Iris pigment epithelial cell (primary cell): ENCODE results near the gene CDH13.

ENCODE experiments used
- DNase-seq: peaks from one replicate; pipeline ENCODE4 v3.0.0-alpha.2; 2011; ENCODE audit warnings: low read depth

The CDH13 gene

DNA sequence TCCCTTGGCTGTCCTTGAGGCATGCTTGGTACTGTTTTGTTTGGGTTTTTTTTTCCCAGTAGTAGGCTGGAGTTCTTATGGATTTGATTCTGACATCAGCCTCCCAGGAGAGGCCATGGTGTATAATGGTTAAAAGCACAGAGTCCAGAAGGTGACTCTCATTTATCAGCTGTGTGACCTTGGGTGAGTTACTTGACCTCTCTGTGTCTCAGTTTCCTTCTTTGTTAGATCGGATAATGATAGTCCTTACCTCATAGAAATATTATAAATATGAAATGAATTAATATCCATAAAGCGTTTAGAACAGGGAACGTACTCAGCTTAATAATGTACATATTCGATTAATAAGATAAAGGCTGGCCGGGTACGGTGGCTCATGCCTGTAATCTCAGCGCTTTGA is 810.3 kb downstream of the CDH13 start:
- no peak for DNase-seq

DNA sequence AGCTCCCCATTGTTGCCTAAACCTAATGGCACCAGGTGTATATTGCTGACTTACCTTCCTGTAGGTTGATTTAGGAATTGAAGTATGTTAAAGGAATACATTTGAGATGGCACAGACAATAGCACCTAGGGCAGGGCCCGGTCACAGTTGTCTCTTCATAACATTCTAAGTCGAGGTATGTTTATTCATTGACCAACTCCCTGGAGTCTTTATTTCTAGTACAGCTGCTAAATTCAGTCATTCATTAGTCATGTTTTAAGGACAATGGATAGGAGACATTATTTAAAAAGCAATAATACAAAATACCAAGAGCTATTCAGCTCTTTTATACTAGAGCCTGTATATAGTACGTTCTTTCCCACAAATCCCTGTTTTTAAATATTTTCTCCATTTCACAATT is 811.6 kb downstream of the CDH13 start:
- DNase-seq = no peak

DNA sequence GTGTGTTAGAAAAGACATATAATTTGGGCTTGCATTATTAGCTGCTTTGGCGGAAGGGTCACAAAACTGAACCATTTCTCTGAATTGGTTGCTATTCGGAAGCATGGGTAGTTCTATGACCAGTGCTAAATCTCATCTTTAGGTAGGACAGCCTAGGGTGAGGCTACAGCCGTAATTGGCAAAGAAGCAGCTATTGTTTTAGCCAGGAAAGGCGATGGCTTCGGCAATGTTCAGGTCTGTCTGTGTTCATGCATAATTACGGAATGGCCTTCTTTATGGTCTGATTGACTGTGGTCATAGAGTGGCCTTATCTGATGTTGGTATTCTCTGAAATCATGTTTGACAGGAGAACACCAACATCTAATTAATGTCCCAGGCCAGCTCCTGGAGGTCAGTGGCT is 812.6 kb downstream of the CDH13 start:
- DNase-seq = no peak

DNA sequence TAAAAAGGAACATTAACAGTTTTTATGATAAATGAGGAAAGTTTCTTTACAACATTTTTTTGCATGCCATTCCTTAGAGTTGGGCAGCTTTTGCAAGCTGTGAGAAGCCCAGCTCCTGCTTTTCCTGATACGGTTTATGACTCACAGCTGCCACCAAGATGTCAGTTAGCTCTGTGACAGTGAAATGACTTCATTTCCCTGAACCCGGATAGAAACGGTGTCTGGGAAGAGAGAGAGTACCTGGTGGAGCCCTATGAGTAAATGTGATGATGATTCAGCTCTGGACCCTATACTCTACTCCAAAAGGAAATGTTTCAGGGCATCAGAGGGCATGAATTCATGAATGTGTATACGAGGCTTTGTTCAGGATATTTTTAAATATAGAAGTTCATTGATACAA is 814.7 kb downstream of the CDH13 start:
- DNase-seq = peak; percentile 5

DNA sequence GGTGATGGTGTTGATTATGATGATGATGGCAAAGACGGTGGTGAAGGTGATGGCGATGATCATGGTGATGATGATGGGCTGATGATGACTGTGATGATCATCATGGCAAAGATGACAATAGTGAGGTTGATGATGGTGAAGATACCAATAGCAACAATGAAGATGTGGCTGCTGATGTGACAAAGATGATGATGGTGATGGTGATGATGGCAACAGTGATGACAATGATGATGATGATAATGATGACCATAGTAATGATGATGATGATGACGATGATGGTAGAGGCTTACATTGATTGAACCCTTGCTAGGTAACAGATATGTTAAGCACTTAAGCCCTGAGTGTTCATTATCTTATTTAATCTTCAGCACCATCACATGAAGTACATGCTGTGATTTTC is 817.2 kb downstream of the CDH13 start:
- DNase-seq = no peak

DNA sequence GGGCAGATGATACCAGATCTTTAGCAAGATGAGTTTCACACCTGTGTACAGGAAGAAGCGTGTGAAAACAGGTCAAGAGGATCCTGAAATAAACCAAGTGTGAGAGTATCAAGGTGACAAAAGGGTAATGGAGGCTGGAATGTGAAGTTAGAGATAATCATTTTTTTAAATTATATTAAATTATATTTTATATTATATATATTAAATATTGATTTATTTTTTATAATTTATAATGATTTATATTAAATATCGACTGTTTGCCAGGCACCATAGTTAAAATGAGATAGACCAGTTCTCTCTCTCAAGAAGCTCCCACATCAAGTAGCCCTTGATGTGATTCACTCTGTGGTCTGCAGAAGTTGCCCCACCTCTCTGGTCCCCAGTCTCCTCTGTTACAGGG is 820.8 kb downstream of the CDH13 start:
- DNase-seq = no peak

DNA sequence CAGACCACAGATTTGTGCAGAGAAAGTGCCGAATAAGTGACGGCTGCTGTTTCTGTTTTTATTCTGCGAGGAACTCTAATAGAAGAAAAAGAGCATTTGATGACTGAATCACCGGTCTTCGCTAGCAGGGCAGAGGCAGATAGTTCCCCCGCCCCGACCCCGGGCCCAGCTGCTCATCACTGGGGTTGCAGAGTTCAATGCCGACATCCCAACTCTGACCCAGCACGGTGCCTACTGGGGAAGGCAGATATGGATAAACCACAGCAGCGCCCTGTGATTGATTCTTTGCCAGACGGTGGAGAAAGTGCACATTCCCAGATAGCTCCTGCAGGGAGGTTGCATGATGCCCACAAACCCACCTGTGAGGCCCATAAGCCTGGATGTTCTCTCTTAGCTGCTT is 823.1 kb downstream of the CDH13 start:
- no peak for DNase-seq

DNA sequence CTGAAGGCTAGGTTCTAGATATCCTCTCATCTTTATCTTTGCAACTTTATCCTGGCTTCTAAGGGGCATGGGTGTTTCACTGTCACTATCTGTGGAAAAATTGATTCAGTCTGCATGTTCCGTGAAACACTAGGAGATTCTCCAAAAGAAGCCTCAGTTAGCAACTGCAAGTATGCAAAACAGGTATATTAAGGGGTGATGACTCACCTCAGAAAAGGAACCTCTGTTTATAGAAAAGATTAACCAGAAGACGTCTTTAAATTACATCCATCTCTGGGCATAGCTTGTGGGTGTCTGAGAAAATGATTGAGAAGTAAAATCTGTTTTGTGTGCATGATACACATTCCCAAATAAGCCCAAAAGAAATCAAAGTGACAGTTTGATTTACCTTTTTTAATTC is 827.2 kb downstream of the CDH13 start:
- DNase-seq = peak; percentile 14

DNA sequence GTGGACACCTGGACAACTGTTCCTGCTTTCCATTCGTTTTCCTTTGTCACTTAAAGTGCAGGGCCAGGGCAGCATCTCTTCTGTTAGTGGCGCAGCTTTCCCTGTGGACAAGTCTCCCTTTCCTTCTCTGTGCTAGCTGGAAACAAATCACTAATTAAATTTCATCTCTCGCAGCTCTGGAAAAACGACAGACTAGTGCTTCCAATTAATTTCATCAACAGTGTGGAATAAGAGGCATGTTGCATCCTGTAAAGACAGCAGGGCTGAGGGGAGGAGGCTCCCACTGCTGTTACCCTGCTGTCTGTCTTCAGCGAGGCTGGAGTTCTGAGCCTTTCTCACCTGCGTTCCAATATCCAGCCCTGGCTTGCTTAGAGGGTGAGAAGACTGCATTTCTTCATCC is 828.9 kb downstream of the CDH13 start:
- DNase-seq = no peak

DNA sequence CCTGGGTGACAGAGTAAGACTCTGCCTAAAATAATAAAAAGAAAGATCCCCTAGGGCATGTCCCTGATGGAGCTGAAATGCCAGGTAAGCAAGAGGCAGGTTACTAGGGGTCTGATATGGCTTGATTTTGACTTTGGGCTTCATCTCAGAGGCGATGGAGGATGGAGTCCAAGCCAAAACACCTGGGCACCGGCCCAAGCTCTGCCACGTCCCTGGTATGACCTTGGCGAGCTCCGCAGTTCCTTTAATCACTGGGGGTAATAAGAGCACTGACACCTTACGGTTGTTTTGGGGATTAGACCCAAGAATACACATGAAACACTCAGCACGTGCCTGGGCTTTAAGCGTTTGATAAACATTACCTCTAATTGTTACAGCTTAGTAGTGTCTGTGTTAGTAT is 830.2 kb downstream of the CDH13 start:
- no peak for DNase-seq

DNA sequence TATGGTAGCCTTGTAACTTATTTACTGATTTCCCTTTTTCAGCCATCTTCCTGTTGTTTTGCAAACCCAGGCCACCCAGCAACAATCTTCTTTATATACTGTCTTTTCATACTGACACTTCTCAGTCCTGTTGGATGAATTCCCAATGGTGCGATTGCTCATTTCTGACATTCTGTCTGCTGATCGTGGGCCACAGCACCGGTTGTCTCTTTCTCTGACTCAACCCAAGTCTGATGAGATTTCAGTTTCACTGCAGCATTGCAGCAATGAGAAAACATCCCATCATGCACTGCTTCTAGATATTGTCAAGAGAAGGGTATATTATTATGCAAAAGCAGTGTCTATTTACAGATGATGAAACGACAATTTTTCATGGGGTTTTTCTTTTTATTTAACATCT is 831.8 kb downstream of the CDH13 start:
- DNase-seq = peak; percentile 96

DNA sequence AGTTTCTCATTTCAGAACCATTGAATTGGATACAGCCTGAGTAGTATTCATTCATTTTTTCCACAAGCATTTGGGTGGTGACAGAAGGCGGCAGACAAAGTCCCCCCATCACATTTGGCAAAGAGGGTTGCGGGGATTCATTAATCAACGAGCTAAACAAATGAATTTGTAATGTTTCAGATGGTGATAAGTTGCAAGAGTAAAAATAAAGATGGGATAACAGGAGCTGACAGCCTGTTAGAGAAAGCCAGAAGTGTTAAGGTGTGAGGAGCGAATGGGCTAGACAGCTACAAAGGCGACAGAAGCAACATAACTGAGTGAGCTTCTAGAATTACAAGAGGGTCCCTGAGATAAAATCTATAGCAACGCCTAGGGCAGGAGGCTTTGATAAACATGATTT is 838.2 kb downstream of the CDH13 start:
- no peak for DNase-seq

DNA sequence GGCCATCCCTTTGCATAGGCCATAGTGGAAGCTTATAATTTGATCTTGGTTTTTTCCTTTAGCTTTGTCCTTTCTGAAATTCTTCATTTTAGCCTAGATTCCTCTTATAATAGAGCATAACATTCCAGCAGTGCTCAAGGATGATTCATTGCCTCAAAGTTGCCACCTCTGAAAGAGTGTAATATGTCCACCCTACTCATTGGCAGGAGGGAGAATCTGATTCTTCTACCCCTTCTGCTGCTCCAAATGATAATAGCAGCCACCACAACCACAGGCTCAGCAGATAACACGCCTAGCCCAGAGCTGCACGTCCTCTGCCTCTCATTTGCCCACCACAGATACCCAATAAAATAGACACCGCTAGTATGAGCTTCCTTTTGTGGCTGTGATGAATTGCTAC is 843.6 kb downstream of the CDH13 start:
- DNase-seq = peak; percentile 70

DNA sequence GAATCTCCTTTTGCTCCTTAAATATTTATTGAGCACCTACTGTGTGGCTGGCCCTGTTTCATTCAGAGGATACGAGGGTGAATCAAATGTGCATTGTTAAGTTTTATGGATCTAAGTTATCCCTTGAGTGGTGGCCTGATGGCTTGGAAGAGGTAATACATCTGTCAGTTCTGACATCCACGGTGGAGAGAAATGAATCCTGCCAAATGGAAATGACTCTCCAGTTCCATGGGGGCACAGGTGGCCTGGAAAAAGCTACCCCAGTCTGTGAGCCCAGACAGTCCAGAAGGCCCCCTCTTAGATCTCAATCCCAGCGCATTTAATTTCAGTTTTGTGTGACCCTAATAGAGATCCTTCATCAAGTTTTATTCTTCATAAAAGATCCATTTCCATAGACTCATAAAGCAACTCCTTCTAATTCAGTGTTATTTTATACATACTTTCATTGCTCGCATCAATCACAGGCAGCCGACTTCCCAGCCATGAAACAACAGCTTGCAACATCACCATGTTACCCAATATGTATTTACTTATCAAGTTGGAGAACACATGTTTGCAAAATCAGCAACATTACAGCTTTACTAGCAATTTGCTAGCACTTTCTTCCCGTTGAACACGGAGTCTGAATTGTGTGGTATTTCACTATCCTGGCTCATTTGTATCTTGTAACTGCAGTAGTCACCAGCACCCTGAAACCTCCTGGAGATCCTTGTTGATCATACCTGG is 846.2 kb downstream of the CDH13 start:
- DNase-seq = peak; percentile 81

DNA sequence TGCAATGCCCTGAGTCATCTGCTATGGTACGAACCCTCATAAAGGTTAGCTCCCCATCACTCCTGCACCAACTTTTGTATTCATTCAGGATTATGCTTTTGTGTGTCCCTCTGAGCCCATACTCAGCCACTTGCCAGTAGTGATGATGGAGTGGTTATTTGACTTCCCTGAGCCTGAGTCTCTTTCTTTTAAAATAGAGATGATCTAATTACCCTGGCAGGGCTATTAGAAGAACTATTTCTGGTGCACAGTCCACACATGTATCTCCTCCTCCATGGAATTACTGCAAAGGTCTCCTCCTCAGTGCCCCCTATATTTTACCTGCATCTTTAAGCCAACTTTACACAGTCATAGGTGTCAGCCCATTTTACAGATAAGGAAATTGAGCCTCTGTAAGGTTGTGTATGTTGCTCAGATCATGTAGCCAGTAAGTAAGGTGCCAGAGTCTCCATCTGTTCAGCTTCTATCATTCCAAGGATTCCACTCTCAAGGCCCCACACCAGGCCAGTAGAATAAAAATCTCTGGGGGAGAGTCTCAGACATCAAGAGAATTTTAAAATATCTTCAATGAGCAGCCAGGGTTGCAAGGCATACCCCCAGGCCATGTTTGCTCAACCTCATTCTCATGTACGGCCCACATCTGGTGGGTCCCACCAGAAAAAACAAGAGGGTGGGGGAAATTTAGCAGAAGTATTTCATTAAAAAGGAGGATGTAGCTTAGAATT is 847.3 kb downstream of the CDH13 start:
- DNase-seq = no peak

DNA sequence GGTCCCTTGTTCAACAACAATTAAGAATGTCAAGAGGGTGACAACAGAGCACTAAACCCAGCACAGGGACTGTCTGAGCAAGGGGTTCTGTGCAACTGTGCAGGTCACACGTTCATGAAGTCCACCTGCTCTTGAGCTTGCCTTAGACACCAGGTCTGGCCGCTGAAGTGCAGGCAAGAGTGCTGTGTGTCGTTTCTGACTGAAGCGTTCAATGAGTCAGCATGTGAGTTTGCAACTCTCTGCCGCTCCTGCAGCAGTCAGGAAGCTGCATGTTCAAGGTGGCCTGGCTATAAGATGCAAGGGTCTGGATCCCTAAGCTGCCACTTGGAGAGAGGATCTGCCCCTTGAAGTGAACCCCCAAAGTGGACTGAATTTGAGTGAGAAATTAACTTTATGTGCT is 848.3 kb downstream of the CDH13 start:
- DNase-seq = peak; percentile 18

DNA sequence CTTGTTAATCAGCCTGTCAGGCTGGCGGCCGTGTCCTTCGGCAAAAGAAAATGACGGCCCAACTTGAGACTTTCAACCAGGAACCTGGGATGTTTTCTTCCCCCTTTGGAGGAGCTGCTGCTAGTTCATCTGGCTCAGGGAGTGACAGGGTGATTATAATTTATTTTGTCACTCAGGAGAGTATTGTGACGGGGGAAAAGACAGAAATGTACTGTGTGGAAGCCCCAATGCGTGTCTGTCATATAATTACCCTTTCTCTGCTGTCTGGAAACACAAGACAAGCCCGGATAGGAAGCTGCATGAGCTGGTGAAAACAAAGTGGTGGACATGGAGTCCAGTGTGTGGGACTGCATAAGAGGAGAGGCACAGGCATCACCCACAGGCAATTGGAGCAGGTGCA is 854.8 kb downstream of the CDH13 start:
- DNase-seq = no peak

DNA sequence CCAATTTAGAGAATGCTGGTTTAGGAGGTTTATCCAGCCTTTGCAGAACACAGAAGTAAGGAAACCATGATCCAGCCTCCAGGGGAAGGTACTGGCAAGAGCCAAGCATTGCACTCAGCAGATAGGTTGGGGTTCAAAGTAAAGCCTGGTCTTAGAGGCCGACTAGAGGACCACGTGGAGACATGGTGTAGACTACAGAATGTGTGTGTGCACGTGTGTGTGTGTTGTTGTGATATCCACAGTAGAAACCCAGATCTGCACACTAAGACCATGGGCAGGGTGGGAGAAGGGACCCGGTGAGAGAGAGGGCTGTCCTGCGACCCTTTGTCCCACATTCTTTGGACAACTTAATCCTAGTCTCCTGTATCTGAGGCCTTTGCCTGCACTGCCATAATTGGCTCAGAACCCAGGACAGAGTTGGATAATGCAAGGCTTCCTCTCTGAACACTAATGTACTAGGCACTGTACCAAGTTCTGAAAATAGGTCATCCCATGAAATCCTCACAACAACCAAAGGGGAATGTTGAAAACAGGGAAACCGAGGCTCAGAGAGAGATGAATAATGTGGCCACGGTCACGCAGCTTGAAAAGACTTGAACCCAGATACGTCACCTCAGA is 855.9 kb downstream of the CDH13 start:
- DNase-seq = no peak

DNA sequence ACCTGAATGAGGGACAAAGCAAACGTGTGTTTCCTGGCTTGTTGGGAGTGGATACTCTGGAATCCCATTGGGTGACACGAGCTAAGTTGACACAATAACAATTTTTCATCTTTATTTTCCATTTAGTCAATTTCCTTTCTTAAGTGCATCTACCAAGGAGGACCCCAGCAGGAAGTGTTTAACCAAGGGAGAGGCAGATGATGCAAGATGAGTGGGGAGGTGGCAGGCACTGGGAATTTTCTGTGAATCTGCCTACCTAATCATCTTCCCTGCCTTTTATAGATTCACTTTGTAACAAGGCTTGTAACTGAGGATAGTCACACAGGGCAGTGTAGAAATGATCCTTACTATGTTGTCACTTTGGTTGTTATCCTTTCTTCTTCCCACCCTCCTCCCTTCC is 863.3 kb downstream of the CDH13 start:
- no peak for DNase-seq

DNA sequence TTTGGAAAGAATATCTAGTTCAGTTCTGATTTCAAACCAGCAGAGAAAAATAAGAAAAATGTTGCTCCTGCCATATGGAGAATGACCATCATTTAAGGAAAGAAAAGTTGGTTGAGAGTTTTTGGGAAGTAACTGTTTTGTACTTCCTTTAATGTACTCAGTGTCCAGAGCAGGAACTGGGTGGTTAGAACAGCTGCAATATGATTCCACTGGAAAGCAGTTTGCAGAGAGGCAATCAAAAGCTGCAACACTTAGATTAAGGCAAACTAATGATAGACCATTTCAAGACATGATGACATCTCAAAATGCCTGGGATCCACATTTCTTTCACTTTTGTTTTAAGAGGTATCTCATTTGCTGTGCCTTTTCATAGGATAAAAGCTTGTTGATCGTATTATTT is 867.7 kb downstream of the CDH13 start:
- DNase-seq = no peak

DNA sequence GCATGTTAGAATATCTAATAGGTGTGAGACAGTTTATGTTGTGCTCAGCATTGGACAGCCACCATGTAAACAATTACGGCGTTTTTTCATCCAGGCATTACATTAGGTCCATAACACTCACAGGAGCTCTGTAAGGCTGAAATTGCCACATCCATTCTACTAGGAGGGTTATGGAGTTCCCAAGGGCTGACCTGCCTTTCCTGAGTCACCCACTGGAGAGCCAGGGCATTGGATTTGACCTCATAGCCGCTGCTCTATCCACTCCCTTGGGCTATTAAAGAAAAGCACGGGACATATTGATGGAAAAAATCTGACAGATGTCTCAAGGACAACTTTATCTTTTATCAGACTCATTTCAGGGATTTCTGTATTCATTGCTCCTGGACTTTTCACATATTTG is 874.7 kb downstream of the CDH13 start:
- DNase-seq = no peak

DNA sequence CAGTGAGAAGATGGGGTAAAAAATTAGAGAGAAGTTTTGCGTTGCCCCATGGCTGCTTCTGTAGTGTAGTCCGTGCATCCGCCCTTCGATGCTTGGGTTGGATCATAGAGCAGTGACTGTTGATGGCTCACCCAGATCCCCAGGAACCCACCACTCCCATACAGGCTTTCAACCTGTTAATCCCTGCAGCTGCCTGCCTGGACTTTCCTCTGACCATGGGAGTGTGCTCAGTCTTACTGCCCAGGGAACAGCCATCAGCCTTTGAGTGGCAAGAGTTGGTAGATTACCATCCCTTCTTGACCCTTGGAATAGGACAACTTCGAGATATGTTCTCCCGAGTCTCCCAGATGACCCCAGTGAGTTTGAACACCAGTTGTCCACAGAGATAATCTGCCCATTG is 881.5 kb downstream of the CDH13 start:
- DNase-seq = no peak

DNA sequence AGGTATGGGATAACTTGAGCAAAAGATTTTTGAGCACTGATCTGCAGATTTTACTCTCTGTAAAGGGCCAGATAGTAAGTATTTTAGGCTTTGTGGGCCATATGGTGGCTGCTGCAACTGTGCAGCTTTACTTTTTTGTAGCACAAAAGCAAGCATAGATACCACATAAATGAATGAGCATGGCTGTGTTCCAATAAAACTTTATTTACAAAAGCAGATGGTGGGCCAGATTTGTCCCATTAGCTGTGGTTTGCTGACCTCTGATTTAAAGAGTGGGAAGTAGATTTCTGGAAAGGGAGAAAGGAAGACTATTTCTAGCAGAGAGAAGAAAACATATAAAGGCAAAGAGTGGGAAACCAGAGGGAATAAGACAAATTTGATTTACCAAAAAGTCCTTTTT is 882.5 kb downstream of the CDH13 start:
- no peak for DNase-seq

DNA sequence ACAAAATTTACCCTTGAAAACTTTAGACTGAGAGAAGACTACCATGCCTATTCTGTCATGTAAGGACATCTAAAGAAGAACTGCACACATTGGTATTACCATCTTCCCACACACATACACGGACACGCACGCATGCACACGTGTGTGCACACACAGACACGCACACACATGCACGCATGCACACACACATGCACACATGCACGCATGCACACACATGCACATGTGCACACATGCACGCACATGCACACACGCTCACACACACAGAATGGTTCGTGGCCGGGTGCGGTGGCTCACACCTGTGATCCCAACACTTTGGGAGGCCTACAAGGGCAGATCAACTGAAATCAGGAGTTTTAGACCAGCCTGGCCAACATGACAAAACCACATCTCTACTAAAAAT is 884.1 kb downstream of the CDH13 start:
- DNase-seq = no peak
